ENCODE results near the gene ABCA8.
"Not testable (repeated sequence)": the region's sequence is repeated elsewhere in the genome, so short reads cannot be mapped to it uniquely, and the experiment has no call there.

The ABCA8 gene

GRCh38 chr17:68824185-68824584 lies 131.0 kb downstream of the ABCA8 start:
- not testable (repeated sequence) for DNase-seq

- no peak for DNase-seq
Measured at GRCh38 chr17:68822719-68823289, 132.4 kb downstream of the ABCA8 start.

GRCh38 chr17:68821860-68822696 lies 133.1 kb downstream of the ABCA8 start:
- DNase-seq = no peak

GRCh38 chr17:68820825-68821481 lies 134.2 kb downstream of the ABCA8 start:
- DNase-seq = no peak

- no peak for DNase-seq
Measured at GRCh38 chr17:68820476-68820824, 134.7 kb downstream of the ABCA8 start.

- DNase-seq = no peak
Measured at GRCh38 chr17:68819465-68819864, 135.7 kb downstream of the ABCA8 start.
